HL-60 (cell line): ENCODE measurements around the gene ETV3.

Experiments used
- CTCF ChIP-seq: IDR thresholded peaks from one replicate; pipeline ENCODE4 v1.5.1; 2011; ENCODE audit warnings: low read length, control low read depth, inconsistent platforms; ENCODE audit not compliant: insufficient read depth
- GABPA ChIP-seq: IDR thresholded peaks from 2 replicates; pipeline ENCODE4 v1.6.1; 2012; ENCODE audit warnings: low read depth

GRCh38 chr1:157119008-157119407 is 19.2 kb downstream of the ETV3 start:
- TF ChIP-seq CTCF (no peak), GABPA (no peak)
